Upper lobe of right lung (tissue), 1 donor: ENCODE data around the gene SLC4A1. TPM values are rescaled to one million over a fixed set of nuclear protein-coding genes. Genes with fewer than 3 reads are reported as not detected.

Experiments used
- ATAC-seq: fragments of 200-7000 bp; cut with Tn5 transposase; one replicate; pipeline ENCODE4 v1.9.1; 2020; ENCODE audit warnings: mild to moderate bottlenecking, moderate library complexity
- DNase-seq: peaks from one replicate; pipeline ENCODE4 v3.0.0-alpha.2; 2020
- H3K27ac ChIP-seq: fragments of 200-600 bp; one replicate; pipeline ENCODE4 v1.8.0; 2022
- H3K27me3 ChIP-seq: fragments of 200-600 bp; one replicate; pipeline ENCODE4 v1.8.0; 2022; ENCODE audit warnings: mild to moderate bottlenecking
- H3K36me3 ChIP-seq: fragments of 200-600 bp; one replicate; pipeline ENCODE4 v1.8.0; 2022
- H3K4me1 ChIP-seq: fragments of 200-600 bp; one replicate; pipeline ENCODE4 v1.8.0; 2022
- H3K4me3 ChIP-seq: fragments of 200-600 bp; one replicate; pipeline ENCODE4 v1.8.0; 2022; ENCODE audit warnings: mild to moderate bottlenecking
- H3K9me3 ChIP-seq: fragments of 200-600 bp; one replicate; pipeline ENCODE4 v1.8.0; 2022
- CTCF ChIP-seq: fragments of 200-600 bp; IDR thresholded peaks from one replicate; pipeline ENCODE4 v1.8.0; 2022; ENCODE audit warnings: antibody characterized with exemption
- intact Hi-C: fragments of 100-400 bp; cut with DNase I; formaldehyde crosslinking; loops from one replicate; pipeline ENCODE4 v1.11.0; 2022
- total RNA-seq: library from RNA; stranded (reverse); fragmentation: NEBNext Ultra II Directional; extraction: Animal tissue kit (Norgen Biotek cat#: 25700); gene quantifications from one replicate; pipeline ENCODE4 v1.2.1, GENCODE V29; 2021
- donor health status: DM: no; HTN: yes; CAD: no; lungs with severe emphysema.

SLC4A1 gene
- total RNA-seq, 1 donor from 2014 or later = 0.43 TPM

DNA sequence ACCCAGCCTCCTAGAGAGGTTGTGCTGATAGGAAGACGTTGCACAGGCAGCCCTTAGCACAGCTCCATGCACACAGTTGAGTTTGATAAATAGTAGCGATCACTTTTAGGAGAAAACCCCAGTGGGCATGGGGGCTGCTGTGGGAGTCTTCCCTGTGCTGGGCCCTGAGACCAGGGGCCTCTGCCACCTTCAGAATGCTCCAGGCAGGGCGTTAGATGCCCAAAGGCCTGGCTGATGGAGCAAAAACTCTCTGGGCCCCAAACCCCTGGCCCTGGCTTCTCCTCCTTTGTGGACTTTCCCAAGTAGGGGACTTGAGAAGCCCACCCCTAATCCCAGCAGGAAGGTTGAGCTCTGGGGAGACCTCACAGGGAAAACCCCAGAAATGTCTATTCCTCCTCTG, 14.3 kb upstream of the SLC4A1 start:
- no peak overlapping the region for H3K27ac ChIP-seq
- no peaks in the 10 kb centered on the region for H3K36me3 ChIP-seq
- ATAC-seq = no peak
- intact Hi-C loops = no loop called here
- H3K27me3 ChIP-seq = no peaks in the 10 kb centered on the region
- no peak for DNase-seq
- H3K4me3 ChIP-seq = no peak overlapping the region
- no peaks in the 10 kb centered on the region for H3K9me3 ChIP-seq
- peaks cover 17% of the 10 kb centered on the region for H3K4me1 ChIP-seq
- TF ChIP-seq CTCF = no peak

- no peak for DNase-seq
- ATAC-seq = no peak
- no peaks in the 10 kb centered on the region for H3K27me3 ChIP-seq
- H3K4me3 ChIP-seq = no peak overlapping the region
- no peaks in the 10 kb centered on the region for H3K9me3 ChIP-seq
- intact Hi-C loops = no loop called here
- no peak overlapping the region for H3K27ac ChIP-seq
- peaks cover 17% of the 10 kb centered on the region for H3K4me1 ChIP-seq
- no peaks in the 10 kb centered on the region for H3K36me3 ChIP-seq
- no peak for TF ChIP-seq CTCF
Measured at GRCh38 chr17:44281570-44281969, 13.6 kb upstream of the SLC4A1 start.

GRCh38 chr17:44280392-44280937, 12.5 kb upstream of the SLC4A1 start:
- H3K9me3 ChIP-seq = no peaks in the 10 kb centered on the region
- no peak for DNase-seq
- H3K4me3 ChIP-seq = no peak overlapping the region
- H3K27me3 ChIP-seq = no peaks in the 10 kb centered on the region
- ATAC-seq = peak; percentile 63
- intact Hi-C loops = no loop called here
- H3K4me1 ChIP-seq = peaks cover 17% of the 10 kb centered on the region
- no peaks in the 10 kb centered on the region for H3K36me3 ChIP-seq
- H3K27ac ChIP-seq = peak overlapping the region; percentile 77
- TF ChIP-seq CTCF = no peak

GRCh38 chr17:44279666-44280391, 11.9 kb upstream of the SLC4A1 start:
- ATAC-seq = peak; percentile 96

GRCh38 chr17:44279346-44279665, 11.4 kb upstream of the SLC4A1 start:
- Histone ChIP-seq H3K36me3 (no peaks in the 10 kb centered on the region), H3K27me3 (no peaks in the 10 kb centered on the region), H3K9me3 (no peaks in the 10 kb centered on the region), H3K4me1 (peaks cover 17% of the 10 kb centered on the region), H3K4me3 (no peak overlapping the region), H3K27ac (no peak overlapping the region)
- no peak for ATAC-seq
- TF ChIP-seq CTCF = no peak
- intact Hi-C loops = no loop called here
- no peak for DNase-seq

More at GRCh38 chr17:44279666-44280391, 11.9 kb upstream of the SLC4A1 start:
- H3K36me3 ChIP-seq = no peaks in the 10 kb centered on the region
- no peak for TF ChIP-seq CTCF
- H3K4me3 ChIP-seq = no peak overlapping the region
- H3K9me3 ChIP-seq = no peaks in the 10 kb centered on the region
- H3K4me1 ChIP-seq = peaks cover 17% of the 10 kb centered on the region
- no peaks in the 10 kb centered on the region for H3K27me3 ChIP-seq
- H3K27ac ChIP-seq = peak overlapping the region; percentile 77
- intact Hi-C loops = no loop called here
- peak; percentile 87 for DNase-seq
